GM18868 (cell line): ENCODE measurements around the gene MMUT.
"Not testable (repeated sequence)": the region's sequence is repeated elsewhere in the genome, so short reads cannot be mapped to it uniquely, and the experiment has no call there.

Experiments used
- ATAC-seq: cut with Tn5 transposase; IDR thresholded peaks from one replicate; pipeline ENCODE4 v1.9.1; 2021; ENCODE audit warnings: mild to moderate bottlenecking, moderate library complexity; ENCODE audit not compliant: unreplicated experiment

Gene MMUT

DNA sequence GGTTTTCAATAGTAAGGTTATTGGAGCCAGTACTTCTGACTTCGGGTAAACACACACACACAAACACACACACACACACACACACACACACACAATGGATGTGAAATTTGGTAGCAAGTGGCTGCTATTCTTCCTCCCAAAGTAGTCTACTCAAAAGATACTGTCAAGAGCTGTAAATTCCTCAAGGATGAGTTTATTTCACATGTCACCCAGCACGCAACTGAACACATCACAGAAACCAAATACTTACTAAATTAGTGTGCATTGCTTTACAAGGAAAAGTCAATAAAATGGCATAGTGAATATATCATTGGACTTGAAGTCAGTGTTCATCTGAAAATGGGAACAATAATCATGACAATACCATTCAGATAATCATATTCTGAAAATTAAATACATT is 32.9 kb downstream of the MMUT start:
- ATAC-seq: no peak

DNA sequence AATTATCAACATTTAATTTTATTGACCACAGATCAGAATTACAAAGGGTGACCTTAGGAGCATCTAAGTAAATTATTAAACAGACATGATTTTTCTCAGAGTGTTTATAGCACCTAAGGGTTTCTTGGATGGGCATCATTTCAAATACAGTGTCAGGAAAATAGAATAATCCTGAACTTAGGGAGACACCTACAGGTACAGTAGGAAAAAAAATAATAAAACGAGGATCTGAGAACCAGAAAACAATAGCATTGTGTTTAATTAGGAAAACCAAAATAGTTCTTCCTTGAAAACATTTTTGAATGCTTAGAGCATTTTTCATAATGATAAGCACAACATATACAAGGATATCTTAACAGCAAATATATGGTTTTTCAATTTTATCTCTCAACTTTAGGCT is 39.2 kb downstream of the MMUT start:
- ATAC-seq: no peak

DNA sequence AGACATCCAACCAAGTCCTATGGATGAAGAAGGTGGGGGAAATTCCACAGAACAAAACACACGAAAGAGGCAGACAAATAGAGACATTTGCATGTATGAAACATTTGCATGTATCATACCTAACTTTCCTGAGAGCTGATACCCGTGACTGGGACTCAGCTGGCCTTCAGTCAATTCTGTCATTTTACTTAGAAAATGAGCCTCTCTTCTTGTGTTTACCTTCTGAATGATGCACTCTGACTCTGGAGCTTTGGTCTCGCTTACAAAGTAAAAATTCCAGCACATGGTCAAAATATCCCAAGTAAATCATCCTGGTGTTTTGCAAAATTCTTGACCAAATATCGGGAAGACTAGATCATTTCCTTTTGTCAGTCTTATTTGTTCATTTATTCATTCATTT is 46.9 kb downstream of the MMUT start:
- ATAC-seq: no peak

DNA sequence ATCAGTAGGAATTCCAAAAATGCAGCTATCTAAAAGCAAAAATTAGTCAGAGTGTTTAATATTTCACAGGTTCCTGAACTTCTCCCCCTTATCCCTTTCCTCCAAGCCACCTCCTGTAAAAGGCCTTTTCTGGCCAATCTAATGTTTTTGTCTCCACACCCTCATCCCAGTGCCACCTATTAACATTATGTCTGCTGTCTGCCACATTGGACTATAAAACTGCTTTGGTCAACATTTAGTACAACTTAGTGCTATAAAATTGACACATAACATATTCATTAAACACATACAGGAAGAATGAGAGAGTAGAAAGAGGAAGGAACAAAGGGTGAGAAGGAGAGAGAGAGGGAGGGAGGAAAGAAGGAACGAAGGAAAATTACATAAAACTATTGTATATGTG is 47.7 kb downstream of the MMUT start:
- ATAC-seq: no peak

DNA sequence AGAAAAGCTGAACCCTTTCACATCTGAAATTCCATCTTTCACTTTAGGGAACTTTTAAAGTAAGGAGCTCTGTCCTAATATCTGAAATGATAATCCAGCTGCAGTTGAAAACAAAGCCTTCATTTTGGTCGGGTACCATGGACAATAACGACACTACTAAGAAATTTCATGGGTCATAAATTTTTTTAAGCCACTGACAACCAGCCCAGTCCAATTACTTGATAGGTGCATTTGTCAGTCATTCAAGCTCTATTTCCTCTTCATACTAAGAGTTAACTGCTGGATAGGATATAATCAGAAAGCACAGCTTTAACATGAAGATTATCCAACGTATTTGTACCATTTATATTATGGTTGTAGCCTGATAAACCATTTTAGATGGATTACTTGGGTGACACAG is 52.5 kb downstream of the MMUT start:
- ATAC-seq: no peak

DNA sequence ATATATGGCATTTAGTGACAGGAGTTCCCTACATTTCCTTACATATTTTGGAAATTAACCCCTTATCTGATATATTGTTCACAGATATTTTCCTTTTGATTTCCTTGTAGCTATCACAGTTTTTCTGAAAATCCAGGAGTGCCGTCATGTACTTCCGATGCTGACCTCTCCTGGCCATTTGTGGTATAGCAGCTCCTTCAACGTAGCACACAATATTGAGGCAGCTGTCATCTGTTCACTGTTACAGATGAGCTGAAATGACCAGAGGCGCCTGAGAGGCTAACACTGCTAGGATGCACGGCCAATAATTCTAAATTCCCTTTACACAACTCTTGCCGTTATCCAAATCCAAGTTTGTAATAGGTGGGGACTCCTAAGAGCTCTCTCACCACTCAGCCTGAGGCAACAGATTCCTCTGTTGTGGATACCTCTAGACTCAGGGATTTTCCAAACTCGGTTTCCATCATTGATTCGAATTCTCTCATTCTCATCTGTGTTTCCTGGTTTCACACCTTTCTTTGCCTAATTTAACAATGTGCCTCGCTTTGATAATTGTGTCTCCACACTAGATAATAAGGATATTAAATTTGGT is 53.0 kb downstream of the MMUT start:
- ATAC-seq: peak; percentile 99

DNA sequence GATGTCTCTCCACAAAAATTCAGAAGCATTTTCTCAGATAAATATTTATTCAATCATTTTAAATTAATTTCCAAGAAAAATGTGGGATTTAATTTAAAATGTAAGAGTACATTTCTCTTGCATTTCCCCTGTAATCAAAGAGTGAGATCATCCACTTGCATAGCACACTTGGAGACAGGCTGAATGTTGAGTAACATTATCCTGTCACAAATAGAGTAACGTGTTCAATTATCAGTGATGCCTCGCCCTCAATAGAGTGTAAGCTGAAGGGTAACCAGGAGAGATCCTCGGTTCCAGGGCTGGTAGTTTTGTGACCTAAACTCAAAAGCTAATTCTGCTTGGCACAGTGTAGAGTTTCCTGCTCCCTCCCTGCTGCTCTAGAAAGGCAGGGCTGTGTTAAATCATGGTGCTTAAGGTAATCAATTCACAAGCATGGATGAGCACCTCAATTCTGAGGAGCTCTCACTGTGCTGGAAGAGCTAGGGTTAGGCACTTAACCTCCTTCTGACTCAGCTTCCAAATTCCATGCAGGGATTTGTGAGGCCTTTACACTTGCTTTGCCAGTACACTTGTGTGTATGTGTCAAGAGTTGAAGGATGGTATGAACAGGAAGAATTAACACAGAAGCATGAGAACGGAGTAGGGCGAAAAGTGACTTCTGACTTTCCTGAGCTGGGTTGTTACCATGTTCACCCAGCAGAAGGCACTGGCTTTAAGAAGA is 56.6 kb downstream of the MMUT start:
- no peak for ATAC-seq

DNA sequence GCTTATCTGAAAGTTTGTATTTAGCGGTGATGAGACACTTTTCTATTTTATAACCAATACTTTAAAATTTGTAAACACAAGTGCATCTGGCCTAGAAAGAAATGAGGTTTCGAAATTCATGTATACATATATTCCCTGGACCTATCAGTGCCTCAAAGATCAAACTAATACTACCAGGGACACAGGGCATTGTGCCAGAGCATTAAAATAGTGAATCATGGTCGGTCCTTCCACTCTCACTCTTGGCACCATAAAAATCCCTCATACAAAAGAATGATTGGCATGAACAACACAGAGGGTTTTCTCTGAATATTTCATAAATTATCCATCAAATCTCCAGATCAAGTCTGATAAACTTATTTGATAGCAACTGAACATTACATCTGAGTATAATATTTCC is 62.0 kb downstream of the MMUT start:
- no peak for ATAC-seq

DNA sequence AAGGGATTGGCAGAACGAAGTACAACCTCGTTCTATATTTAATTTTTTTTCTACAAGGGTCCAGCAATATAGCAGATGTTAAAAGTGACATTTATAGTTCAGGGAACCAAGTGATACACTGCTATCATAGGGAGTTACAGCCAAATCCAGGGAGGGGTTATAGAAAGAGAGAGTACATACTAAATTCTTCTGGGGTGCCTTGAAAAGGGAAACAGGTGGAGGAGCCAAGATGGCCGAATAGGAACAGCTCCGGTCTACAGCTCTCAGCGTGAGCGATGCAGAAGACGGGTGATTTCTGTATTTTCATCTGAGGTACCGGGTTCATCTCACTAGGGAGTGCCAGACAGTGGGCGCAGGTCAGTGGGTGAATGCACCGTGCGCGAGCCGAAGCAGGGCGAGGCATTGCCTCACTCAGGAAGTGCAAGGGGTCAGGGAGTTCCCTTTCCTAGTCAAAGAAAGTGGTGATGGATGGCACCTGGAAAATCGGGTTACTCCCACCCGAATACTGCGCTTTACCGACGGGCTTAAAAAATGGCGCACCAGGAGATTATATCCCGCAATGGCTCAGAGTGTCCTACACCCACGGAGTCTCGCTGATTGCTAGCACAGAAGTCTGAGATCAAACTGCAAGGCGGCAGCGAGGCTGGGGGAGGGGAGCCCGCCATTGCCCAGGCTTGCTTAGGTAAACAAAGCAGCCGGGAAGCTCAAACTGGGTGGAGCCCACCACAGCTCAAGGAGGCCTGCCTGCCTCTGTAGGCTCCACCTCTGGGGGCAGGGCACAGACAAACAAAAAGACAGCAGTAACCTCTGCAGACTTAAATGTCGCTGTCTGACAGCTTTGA is 76.2 kb downstream of the MMUT start:
- ATAC-seq: not testable (repeated sequence)

DNA sequence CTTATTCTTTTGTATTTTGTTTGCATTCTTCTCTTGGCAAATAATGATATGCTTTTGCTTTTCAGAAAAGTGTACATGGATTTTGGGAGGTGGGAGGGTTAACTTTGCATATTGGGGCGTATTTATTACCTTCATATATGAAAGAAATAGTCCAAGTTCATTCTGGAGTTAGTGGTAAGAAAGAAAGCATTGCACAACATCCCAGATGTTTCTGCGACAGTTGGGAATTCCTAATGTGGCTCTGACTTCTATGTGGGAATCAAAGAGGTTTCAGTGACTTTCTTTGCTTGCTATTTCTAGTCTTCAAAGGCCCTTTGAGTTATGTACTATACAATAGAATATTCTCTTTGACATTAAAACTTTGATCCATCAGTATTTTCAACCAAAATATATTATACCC is 78.1 kb downstream of the MMUT start:
- ATAC-seq: no peak
